GM23248 (cell line): ENCODE measurements around the gene SLC37A1.

Source experiments
- EZH2 ChIP-seq: fragments of 200-600 bp; sonication (generic); IDR thresholded peaks from 2 replicates; pipeline ENCODE4 v1.6.1; 2018; ENCODE audit warnings: antibody characterized with exemption, mild to moderate bottlenecking; ENCODE audit not compliant: insufficient read depth, poor library complexity, severe bottlenecking
- EZH2phosphoT487 ChIP-seq: fragments of 200-600 bp; sonication (generic); IDR thresholded peaks from 2 replicates; pipeline ENCODE4 v1.6.1; 2018; ENCODE audit warnings: antibody characterized with exemption, moderate library complexity, mild to moderate bottlenecking, low read depth; ENCODE audit not compliant: insufficient read depth

DNA sequence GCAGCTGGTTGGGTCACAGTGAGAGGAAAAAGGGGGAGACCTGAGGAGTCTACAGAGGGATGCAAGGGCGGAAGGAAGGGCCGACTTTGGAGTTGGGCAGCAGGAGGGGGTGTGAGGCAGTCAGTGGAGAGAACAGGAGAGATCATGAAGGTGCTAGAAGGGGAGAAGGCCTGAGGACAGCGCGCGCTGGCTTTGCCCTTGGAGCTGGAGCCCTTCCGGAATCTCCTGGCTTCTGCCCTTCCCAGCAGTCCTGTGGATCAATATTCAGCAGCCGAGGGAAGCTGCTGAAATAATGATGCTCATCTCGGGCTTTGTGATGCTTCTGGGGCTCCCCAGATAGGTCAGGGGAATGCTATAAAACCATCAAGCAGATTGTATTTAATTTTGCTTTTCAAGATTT lies 26.7 kb downstream of the SLC37A1 start:
- TF ChIP-seq EZH2 (no peak), EZH2phosphoT487 (no peak)
